HG03558 (cell line): ENCODE results near the gene SH3RF3.

Experiments
- ATAC-seq: cut with Tn5 transposase; IDR thresholded peaks from one replicate; pipeline ENCODE4 v1.9.1; 2021; ENCODE audit warnings: moderate number of reproducible peaks; ENCODE audit not compliant: unreplicated experiment; ENCODE audit errors: extremely low read depth

Gene SH3RF3

DNA sequence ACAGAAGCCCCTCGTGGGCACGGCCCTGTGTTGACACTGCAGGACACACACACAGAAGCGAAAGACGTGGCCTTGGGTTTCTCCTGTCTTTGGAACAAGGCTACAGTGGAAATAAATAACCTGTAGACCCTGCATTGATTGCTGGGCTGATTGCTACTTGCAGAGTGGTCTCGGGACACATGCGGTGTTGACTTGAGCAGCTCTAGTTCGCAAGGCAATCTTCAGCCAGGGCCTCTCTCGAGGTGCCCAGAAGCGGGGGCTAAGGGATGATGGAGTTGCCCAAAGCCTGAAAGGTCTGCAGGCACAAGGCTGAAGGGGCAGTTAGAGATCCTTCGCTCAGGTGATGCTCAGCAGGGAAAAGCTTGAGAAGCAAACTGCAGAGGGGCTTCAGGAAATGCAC, 304.5 kb downstream of the SH3RF3 start:
- ATAC-seq: no peak

DNA sequence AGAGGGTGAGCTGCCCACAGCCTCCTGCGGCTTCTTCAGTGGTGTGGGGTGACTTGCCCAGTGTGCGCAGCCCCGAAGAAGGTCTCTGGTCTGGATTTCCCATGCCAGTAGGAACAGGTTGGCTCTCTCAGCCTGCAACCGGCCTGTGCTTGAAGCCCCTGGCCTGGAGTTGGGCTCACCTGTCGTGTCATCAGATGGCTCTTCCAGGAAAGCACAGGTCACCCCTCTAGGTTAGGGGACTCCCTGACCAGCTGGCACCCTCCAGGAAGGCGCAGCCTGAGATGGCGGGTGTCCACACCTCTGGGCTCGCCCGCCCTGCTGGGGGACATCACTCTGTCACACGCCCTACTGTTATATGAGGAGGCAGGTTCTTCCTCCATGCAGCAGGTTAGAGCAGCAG, 304.9 kb downstream of the SH3RF3 start:
- no peak for ATAC-seq

DNA sequence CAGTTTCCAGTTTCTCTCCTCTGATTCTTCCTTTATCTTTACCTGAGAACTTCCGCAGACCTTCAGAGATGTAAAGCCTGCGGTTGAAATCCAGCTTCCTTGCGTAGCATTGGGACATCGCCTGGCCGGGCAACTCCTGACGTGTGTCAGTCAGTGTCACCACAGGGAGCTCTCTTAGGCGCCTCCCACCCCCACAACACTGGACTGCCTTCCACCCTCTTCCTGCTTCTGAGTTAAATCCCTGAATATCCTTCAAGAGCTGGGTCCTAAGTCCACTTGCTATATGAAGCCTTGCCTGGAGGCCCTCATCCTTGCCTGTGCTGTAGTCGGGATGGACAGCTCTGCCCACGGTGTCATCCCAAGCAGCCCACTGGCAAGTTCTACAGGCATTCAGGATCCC, 305.3 kb downstream of the SH3RF3 start:
- no peak for ATAC-seq

DNA sequence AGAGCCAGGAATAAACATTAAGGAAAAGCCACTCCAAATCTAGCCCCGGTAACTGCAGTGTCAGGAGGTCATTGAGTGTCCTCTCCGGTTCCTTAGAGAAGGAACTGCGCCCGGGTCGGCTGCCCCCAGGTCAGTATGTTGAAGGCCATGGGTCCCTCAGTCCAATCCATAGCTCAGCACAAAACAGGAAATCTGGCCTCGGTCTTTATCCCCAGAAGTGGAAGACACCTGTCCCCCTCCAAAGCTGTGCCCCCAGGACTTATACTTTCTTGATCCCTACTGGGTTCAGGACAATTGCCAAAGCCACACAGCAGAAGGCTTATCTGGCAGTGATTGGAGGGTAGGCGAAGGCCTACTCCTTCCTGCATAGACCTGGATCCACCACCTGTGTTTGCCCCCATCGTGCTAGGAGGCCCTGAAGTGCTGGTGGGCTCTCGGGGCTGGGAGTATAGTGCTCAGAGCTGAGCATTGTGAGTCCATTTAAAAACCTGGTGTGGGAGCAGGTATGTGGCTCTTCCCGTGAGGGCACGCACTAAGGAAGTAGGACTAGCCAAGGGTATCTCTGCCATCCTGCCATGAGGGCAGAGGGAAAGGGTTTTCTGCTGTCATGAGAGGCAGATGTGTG, 306.2 kb downstream of the SH3RF3 start:
- no peak for ATAC-seq

DNA sequence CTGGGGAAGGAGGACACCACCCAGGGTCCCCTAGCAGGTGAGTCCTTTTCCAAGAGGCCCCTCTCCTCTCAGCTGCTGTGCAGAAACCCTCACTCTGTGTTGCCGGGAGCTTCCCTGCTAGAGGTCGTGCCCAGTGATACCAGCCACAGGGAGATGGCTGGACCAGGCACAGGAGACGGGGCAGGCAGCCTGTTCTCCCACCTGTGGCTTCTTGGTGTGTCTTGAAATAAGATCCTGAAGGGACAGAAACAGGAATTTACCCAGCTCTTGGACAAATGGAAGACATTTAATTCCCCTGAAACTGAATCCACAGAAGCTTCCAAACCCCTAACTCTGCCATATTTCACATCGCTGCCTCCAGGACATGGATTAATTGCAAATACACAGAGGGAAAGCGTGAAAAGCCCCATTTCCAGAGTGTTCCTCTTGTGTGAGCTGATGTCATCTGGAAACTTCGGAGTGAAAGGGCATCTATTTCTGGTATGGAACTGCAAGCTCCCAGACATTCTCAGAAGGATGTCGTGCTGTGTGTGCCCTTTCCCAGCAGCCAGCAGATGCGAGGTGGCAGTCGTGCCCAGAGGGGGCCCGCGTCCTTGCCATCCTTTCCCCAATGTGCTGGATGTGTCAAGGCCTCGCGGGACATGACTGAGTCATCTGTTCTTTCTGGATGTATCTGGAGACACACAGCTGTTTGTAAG, 307.0 kb downstream of the SH3RF3 start:
- no peak for ATAC-seq

DNA sequence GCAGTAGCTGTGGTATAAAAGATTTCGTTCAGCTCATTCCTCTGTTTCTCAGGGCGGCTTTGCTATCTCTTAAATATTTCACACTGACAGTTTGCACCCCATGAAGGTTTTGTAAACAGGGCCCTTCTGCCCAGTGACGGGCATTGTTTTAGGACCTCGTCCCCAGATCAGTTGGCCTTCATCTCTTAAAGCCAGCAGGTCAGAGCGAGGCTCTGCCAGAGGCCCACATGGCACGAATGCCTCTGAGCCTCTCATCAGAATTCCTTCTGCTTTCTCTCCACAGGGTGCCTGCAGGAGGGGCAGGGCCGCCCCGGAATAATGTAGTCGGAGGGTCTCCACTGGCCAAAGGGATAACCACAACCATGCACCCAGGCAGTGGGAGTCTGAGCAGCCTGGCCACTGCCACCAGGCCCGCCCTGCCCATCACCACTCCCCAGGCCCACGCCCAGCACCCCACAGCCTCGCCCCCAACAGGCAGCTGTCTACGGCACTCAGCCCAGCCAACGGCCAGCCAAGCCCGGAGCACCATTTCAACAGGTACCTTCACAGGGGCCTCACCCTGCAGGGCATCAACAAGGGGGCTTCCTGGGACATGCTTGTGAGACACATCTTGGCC, 307.7 kb downstream of the SH3RF3 start:
- no peak for ATAC-seq

DNA sequence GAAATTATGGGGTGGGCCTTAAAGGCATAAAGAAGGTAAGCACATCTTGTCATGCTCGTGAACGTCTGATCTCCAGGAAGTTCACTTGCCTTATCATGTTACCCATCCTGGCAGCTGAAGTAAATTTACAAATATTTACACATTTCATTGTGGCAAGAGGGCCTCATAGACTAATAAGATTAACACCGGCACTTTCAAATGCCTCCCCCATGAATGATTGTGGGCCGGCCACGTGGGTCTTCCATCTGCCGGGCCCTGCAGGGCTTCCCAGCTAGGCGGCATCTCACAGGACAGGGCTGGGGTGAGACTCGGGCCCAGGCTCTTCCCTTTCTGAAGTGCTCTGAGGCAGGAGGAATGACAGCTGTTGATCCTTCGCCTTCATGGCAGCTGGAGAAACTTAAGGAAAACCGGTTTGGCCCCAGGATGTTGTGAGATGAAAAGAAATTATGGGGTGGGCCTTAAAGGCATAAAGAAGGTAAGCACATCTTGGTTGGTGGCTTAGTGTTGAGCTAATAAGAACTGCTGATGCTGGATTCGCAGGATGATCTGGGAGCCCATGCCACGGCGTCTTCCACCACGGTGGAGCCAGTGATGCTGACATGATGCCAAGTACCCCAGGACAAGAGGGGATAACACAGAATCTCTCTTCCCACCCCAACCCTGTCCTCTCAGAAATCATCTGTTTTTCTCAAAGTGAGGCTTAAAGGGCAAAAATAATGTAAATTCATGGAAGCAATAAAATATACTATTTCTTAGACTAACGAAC, 308.5 kb downstream of the SH3RF3 start:
- ATAC-seq: no peak

DNA sequence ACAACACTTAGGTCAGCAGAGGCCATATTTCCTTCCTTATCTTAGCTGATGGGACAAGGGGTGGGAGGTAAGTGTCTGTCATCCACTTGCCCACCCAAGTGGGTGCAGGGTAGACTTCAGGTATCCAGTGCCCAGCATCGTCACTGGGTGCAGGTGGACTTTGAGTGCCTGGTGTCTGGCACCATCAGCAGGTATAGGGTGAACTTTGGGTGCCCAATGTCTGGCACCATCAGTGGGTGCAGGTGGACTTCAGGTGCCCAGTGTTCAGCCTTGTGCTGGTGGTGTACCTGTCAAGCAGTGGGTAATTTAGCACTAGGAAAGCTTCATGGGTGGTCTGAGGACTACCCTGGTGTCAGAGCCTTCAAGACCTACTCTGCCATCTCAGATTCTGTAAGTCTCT, 309.1 kb downstream of the SH3RF3 start:
- no peak for ATAC-seq

DNA sequence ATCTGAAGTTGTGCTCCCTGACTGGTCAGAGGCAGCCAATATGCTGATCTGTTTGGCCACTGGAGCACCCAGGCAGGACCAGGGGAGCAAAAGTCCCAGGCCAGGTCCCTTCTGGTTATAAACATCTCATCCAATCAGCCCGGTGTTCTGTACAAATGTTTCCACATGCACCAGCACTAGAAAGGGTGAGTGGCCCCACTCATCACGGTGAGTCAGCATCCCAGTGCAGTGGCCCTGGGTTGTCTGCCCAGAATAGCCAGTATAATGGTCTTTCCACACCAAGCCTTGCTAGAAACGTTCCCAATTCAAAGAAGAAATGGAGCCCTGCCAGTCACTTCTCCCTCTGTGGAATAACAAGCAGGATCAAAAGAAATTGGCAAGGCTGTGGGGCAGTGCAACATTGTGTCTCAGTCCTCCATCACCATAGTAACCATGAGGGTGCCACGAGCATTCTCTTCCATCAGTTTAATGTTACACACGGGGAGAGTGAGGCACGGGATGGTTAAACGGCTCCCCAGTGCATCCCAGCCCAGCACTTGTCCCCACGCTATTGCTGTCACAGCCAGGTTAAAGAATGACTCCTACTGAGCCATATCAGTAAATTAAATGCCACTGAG, 309.9 kb downstream of the SH3RF3 start:
- no peak for ATAC-seq

DNA sequence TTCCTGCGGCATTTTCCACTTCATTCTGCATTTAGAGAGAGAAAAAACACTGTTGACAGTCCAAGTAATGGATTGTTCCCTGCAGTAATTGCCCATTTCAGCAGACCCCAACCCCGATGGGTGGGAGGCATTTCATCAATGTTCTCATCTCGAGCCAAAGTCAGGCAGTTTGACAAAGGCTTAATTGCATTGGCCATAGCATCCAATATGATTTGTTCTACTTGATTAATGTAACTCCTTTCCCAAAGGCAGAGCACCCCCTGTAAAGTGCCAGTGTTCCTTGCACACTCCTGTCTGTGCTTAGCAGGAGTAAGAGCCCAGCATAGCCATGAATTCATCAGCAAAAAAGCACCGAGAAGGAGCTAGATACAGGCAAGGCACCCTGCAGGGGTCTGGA, 310.4 kb downstream of the SH3RF3 start:
- no peak for ATAC-seq

DNA sequence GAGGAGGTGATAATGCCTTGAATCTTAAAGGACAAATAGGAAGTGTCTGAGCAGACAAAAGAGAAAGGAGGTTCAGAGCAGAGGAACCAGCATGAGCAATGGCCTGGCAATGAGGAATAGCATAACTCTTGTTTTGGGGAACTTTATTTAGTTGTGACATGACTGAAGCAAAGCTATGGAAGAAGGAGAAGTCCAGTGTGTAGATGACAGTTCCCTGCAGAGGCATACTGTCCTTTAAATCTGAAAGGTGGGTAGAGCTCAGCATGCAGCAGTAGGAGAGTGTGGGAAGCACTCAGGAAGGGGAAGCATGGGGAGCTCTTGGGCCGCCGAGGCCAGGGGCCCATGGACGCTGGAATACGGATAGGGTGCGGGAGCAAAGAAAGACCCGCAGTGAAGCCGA, 311.0 kb downstream of the SH3RF3 start:
- ATAC-seq: no peak

DNA sequence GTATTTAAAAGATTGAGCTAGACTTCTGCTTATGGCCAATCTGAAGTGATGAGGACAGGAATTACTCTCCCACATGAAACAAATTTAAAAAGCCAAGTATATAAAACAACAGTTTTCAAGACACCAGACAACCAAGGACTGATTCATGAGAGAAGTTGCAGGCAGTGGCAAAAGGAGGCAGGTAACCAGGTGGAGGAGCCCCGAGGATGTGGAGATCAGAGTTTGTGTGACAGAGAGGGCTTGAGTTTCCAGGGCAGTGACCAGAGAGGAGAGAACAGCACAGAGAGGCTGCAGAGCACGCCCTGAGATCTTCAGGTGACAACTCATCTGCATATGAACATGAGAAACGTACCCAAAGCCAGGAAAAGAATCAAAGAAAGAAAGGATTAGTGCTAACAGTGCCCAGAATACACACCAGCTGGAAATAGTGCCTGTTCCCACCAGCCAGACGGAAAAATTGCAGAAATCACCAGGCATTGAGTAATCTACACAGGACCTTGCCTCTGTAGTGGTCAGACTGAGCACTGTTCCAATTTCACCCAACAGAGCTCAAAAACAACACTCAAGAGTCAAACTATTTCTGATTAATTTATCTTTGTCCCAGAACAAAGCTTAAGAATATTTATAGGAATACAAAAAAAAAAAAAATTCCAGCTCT, 311.6 kb downstream of the SH3RF3 start:
- ATAC-seq: no peak

DNA sequence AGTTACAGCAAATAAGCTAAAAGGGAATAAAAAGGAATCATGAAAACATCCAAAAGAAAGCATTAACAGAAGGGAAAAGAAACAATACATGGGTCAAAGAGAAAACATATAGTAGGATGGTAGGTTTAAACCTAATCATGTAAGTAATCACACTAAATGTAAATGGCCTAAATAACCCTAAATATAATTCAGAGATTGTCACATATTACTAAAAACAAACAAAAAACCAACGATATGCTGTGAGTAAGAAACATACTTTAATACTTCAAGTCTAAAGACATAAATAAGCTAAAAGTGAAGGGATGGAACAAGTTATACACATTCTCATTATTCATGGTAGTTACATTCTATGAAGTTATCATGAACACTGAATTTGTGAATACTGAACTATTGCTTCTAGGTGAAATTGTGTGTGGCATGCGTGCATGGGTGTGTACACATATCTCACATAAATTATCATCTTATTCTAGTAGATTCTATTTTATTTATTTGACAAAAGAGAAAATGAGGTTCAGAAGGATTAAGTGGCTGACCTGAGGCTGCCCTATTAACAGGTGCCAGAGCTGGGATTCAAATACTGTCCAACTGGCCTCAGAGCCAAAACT, 313.8 kb downstream of the SH3RF3 start:
- ATAC-seq: no peak

DNA sequence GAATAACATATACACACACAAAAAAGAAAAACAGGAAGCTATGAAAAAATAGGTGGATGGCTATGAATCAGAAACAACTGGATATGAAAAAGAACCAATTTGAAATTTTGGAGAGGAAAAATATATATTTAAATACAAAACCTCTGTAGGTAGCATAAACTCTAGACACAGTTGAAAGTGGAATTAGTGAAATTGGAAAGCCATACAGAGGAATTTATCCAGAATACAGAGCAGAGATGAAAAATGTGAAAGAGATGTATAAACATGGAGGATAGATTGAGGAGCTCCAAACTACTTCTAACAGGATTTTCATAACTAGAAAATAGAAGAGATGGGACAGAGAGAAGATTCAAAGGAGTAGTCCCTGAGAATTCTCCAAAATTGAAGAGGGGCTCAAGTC, 315.9 kb downstream of the SH3RF3 start:
- no peak for ATAC-seq

DNA sequence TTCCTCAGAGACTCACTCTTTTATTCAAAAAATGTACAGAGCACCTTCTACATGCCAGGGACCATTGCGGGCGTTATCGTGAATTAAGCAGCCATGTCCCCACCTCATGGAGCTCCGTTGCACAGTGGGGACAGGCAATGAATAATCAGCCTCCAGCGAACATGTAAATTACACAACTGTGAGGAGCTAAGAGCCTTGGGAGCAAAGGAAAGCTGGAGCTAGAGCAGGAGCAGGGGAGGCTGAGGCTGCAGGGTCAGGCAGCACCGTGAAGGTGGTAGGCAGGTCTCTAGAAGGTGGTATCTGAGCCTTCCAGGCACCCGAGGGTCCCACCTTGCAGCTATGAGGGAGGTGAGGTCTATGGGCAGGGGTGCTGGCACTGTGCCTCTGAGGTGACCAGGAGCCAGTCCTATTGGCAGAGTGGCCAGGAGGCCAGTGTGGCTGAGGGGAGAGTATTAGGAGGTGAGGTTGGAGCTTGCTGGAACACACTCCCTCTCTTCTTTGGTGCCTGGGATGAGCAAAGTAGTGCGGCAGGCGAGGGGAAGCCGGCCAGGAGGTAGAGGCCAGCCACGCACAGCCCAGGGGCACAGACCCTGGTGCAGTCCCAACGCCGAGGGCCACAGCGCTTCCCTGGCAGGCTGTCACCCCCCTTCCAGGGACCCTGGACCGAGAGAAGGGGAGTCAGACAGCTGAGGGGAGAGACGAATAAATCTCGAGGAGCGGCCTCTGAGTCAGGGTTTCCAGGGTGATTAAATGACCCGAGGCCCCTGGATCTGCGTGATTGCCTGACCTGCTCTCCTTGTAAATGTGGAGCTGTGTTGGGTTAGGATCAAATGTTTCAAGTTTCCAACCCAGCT, 317.5 kb downstream of the SH3RF3 start:
- no peak for ATAC-seq

DNA sequence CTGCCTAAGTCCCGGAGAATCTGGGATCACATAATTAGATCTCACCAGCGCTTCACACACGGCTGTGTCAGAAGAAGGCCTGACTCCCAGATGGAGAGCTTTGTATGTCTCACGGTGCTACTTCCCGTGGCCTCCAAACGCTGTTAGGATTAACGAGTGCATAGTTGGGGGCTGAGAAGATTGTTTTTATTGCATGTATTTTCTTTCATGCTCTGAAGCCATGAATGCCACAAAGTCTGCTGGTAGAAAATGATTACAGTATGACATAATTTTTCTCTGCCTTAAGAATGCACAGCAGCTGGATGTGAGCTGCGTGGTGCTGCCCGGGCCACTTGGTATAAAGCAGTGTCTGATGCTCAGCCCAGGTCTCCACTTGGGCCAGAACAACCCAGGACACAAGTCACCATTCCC, 318.3 kb downstream of the SH3RF3 start:
- ATAC-seq: no peak

DNA sequence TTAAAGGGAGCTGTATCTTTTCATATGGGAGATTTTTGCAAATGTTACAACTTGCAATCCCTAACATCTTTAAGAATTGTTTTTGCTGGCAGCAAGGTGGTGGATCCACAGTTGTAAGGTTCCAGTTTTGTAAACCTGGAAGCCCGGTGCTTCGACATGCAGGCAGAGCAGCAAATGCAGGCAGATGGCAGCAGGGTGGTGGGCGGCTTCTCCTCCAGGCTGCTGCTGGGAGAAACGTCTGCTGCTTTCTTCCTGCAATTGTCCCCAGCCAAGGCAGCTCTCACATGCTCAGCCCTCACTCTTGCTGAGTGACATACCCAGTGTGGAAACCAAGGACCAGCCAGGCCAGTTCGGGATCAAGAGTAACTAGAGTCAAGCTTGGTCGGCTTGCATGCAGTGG, 318.8 kb downstream of the SH3RF3 start:
- ATAC-seq: no peak

DNA sequence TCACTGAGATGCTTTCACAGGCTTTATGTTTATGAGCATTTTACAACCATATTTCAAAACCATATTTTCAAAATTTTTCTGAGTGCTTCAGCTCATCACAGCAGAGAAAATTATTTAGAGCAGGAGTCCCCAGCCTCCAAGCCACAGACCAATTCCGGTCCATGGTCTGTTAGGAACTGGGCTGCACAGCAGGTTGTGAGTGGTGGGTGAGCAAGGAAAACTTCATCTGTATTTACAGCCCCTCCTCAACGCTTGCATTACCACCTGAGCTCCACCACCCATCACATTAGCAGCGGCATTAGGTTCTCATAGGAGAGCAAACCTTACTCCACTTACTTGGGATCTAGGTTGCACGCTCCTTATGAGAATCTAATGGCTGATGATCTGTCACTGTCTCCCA, 319.2 kb downstream of the SH3RF3 start:
- no peak for ATAC-seq
